ENCODE results near the gene SNAP91. TPM values are rescaled to one million over a fixed set of nuclear protein-coding genes. Genes with fewer than 3 reads are reported as not detected.
"Not testable (repeated sequence)": the region's sequence is repeated elsewhere in the genome, so short reads cannot be mapped to it uniquely, and the experiment has no call there.

SNAP91 gene
- total and polyA plus RNA-seq, 7 donors = 0.60 to 3.2 (median 2.0) TPM; not detected in 1

GRCh38 chr6:83574783-83575182 lies 134.1 kb downstream of the SNAP91 start:
- Histone ChIP-seq H3K9me3 (no peaks in the 10 kb centered on the region), H3K4me3 (no peak overlapping the region), H3K36me3 (no peaks in the 10 kb centered on the region), H3K27ac (no peak overlapping the region), H3K27me3 (no peaks in the 10 kb centered on the region), H3K4me1 (peaks cover 0 to 6% (median 2%) of the 10 kb centered on the region in 4 donors)
- no peak for TF ChIP-seq POLR2AphosphoS5 (IDR thresholded peaks at IDR 0.05)
- TF ChIP-seq EP300 (IDR thresholded peaks at IDR 0.05) = no peak
- TF ChIP-seq POLR2A (IDR thresholded peaks at IDR 0.05) = no peak
- intact Hi-C loops (cut with DNase I) = no loop called here
- WGBS, 2 donors = 59 to 83% methylated on average over 6 of the region's 6 CpGs
- no peak for DNase-seq

DNA sequence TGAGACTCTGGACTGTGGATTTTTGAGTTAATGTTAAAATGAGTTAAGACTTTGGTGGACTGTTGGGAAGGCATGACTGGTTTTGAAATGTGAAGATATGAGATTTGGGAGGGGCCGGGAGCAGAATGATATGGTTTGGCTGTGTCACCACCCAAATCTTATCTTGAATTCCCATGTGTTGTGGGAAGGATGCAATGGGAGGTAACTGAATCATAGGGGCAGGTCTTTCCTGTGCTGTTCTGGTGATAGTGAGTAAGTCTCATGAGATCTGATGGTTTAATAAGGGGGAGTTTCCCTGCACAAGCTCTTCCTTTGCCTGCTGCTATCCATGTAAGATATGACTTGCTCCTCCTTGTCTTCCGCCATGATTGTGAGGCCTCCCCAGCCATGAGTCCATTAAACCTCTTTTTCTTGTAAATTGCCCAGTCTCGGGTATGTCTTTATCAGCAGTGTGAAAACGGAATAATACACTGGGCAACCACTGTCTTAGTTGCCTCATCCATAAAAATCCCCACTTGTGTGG lies 137.2 kb downstream of the SNAP91 start:
- H3K27me3 ChIP-seq; H3K9me3 ChIP-seq; H3K4me1 ChIP-seq; DNase-seq; H3K36me3 ChIP-seq; intact Hi-C loops (cut with DNase I); H3K4me3 ChIP-seq; H3K27ac ChIP-seq: not testable (repeated sequence)
- WGBS, 2 donors = 75 to 90% methylated on average over 4 of the region's 4 CpGs

DNA sequence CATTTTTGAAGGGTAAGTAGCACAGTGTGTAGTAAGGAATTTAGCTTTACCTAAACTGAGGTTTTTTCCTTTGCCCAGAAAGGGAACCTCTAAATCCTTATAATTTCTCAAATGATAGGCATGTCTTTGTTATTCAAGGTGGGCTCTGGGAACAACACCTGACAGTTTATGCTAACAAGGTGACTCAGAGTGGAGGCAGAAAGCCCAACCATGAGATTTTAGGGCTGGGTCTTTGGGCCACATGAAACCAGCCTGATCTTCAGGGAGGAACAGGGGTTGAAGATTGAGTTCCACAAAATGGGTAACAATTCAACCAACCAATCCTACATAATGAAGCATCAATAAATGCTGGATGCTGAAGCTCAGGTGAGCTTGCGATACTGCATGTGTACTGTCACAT lies 149.9 kb downstream of the SNAP91 start:
- WGBS, 2 donors = 95 to 97% methylated on average over 1 of the region's 1 CpG
- intact Hi-C loops (cut with DNase I) = no loop called here

DNA sequence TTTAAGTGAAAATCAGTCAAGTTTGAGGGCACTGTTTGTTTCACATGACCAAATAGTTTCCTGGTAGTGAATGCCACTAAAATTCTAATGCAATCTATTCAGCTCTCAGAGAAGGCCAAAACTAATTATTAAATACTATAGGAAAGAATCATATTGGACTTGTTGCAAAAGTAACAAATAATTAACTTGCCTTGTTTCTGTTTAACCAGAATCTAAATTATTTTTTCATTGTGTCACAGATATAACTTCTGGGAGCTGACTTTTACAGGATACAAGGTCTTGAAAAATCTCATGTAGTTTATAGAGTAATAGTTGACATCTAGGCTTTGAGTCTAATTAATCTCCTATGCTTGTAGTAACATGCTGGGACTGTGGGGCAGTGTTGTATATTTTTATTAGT lies 152.0 kb downstream of the SNAP91 start:
- DNase-seq = no peak
- no peaks in the 10 kb centered on the region for H3K9me3 ChIP-seq
- H3K27ac ChIP-seq = no peak overlapping the region
- H3K4me1 ChIP-seq = no peaks in the 10 kb centered on the region
- no peaks in the 10 kb centered on the region for H3K27me3 ChIP-seq
- no peak overlapping the region for H3K4me3 ChIP-seq
- TF ChIP-seq POLR2A (IDR thresholded peaks at IDR 0.05) (no peak), POLR2AphosphoS5 (IDR thresholded peaks at IDR 0.05) (no peak), EP300 (IDR thresholded peaks at IDR 0.05) (no peak), CTCF (IDR thresholded peaks at IDR 0.05) (no peak)
- intact Hi-C loops (cut with DNase I) = no loop called here
- no peaks in the 10 kb centered on the region for H3K36me3 ChIP-seq

More for the DNA sequence above, 149.9 kb downstream of the SNAP91 start:
- DNase-seq = no peak
- no peaks in the 10 kb centered on the region for H3K9me3 ChIP-seq
- H3K36me3 ChIP-seq = no peaks in the 10 kb centered on the region
- H3K4me1 ChIP-seq = no peaks in the 10 kb centered on the region
- no peak overlapping the region for H3K27ac ChIP-seq
- H3K27me3 ChIP-seq = no peaks in the 10 kb centered on the region
- H3K4me3 ChIP-seq = no peak overlapping the region
- no peak for TF ChIP-seq EP300 (IDR thresholded peaks at IDR 0.05)
- TF ChIP-seq POLR2A (IDR thresholded peaks at IDR 0.05) = no peak

GRCh38 chr6:83551748-83552147 lies 157.2 kb downstream of the SNAP91 start:
- intact Hi-C loops (cut with DNase I); H3K4me1 ChIP-seq; H3K4me3 ChIP-seq; H3K27me3 ChIP-seq; DNase-seq; H3K27ac ChIP-seq; H3K36me3 ChIP-seq; H3K9me3 ChIP-seq: not testable (repeated sequence)
- 91 to 93% methylated on average over 4 of the region's 4 CpGs for WGBS, 2 donors

GRCh38 chr6:83550482-83550881 lies 158.4 kb downstream of the SNAP91 start:
- H3K27me3 ChIP-seq; H3K9me3 ChIP-seq; DNase-seq; H3K4me3 ChIP-seq; H3K4me1 ChIP-seq; H3K27ac ChIP-seq; intact Hi-C loops (cut with DNase I); H3K36me3 ChIP-seq: not testable (repeated sequence)
- 62 to 65% methylated on average over 5 of the region's 5 CpGs for WGBS, 2 donors

DNA sequence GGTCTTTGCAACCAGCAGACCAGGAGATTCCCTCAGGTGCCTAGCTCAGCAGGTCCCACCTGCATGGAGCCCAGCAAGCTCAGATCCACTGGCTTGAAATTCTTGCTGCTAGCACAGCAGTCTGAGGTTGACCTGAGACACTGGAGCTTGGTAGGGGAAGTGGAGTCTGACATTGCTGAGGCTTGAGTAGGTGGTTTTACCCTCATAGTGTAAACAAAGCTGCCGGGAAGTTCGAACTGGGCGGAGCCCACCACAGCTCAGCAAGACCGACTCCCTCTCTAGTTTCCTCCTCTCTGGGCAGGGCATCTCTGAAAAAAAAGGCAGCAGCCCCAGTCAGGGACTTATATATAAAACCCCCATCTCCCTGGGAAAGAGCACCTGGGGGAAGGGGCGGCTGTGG lies 162.3 kb downstream of the SNAP91 start:
- no peak for DNase-seq
- Histone ChIP-seq H3K27me3 (no peaks in the 10 kb centered on the region), H3K36me3 (no peaks in the 10 kb centered on the region), H3K4me1 (no peaks in the 10 kb centered on the region), H3K27ac (no peak overlapping the region), H3K9me3 (peaks cover 0 to 3% (median 0%) of the 10 kb centered on the region in 4 donors), H3K4me3 (no peak overlapping the region)
- intact Hi-C loops (cut with DNase I) = no loop called here
- 22 to 47% methylated on average over 5 of the region's 5 CpGs for WGBS, 2 donors
- TF ChIP-seq POLR2A (IDR thresholded peaks at IDR 0.05) (no peak), CTCF (IDR thresholded peaks at IDR 0.05) (no peak), EP300 (IDR thresholded peaks at IDR 0.05) (no peak), POLR2AphosphoS5 (IDR thresholded peaks at IDR 0.05) (no peak)
